AG09319 (cell line): ENCODE data around the gene MARCHF3.
"Not testable (repeated sequence)": the region's sequence is repeated elsewhere in the genome, so short reads cannot be mapped to it uniquely, and the experiment has no call there.

ENCODE experiments used
- DNase-seq: peaks from one replicate; pipeline ENCODE4 v3.0.0-alpha.2; 2010; ENCODE audit warnings: low read depth; ENCODE audit errors: extremely low read depth
- TF ChIP-seq, protein P1 (sequence below): IDR thresholded peaks from 2 replicates; pipeline ENCODE4 v1.5.1; 2011; ENCODE audit warnings: low read depth, mild to moderate bottlenecking, inconsistent platforms, low read length, moderate library complexity

MARCHF3 gene

GRCh38 chr5:126855266-126855665 lies 175.1 kb downstream of the MARCHF3 start:
- no peak for DNase-seq
- TF ChIP-seq, protein P1, sequence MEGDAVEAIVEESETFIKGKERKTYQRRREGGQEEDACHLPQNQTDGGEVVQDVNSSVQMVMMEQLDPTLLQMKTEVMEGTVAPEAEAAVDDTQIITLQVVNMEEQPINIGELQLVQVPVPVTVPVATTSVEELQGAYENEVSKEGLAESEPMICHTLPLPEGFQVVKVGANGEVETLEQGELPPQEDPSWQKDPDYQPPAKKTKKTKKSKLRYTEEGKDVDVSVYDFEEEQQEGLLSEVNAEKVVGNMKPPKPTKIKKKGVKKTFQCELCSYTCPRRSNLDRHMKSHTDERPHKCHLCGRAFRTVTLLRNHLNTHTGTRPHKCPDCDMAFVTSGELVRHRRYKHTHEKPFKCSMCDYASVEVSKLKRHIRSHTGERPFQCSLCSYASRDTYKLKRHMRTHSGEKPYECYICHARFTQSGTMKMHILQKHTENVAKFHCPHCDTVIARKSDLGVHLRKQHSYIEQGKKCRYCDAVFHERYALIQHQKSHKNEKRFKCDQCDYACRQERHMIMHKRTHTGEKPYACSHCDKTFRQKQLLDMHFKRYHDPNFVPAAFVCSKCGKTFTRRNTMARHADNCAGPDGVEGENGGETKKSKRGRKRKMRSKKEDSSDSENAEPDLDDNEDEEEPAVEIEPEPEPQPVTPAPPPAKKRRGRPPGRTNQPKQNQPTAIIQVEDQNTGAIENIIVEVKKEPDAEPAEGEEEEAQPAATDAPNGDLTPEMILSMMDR, result no peak

DNA sequence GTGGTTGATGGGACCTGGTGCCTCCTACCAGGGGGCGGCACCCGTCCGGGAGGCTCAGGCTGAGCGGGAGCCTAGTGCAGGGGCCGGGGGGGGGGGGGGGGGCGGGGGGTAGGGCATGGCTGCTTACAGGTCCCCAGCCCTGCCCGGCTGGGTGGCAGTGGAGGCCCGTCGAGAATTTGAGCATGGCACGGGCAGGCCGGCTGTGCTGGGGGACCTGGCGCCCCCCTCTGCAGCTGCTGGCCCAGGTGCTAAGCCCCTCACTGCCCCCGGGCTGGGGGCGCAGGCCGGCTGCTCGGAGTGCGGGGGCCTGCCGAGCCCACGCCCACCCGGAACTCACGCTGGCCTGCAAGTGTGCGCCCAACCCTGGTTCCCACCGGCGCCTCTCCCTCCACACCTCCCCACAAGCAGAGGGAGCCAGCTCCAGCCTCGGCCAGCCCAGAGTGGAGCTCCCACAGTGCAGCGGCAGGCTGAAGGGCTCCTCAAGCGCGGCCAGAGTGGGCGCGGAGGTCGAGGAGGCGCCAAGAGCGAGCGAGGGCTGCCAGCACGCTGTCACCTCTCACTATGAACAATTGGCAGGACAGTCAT lies 175.7 kb downstream of the MARCHF3 start:
- DNase-seq, result no peak
- TF ChIP-seq, protein P1, result no peak

DNA sequence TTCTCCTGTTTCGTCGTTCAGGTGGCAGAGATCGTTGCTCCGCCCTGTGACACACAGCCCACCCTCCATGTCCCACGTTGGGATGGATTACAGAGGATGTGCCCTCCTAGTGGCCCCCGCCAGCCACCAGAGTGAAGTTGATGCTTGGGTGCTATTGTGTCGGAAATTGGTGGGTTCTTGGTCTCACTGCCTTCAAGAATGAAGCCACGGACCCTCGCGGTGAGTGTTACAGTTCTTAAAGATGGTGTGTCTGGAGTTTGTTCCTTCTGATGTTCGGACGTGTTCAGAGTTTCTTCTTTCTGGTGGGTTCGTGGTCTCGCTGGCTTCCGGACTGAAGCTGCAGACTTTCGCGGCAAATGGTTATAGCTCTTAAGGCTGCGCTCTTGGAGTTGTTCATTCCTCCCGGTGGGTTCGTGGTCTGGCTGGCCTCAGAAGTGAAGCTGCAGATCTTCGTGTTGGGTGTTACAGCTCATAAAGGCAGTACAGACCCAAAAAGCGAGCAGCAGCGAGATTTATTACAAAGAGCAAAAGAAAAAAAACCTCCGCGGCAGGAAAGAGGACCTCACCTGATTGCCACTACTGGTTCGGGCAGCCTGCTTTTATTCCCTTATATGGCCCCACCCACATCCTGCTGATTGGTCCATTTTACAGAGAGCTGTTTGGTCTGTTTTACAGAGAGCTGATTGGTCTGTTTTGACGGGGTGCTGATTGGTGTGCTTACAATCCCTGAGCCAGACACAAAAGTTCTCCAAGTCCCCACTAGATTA lies 176.6 kb downstream of the MARCHF3 start:
- not testable (repeated sequence) for DNase-seq

GRCh38 chr5:126852841-126853271 lies 177.5 kb downstream of the MARCHF3 start:
- no peak for DNase-seq
- TF ChIP-seq, protein P1, result no peak

DNA sequence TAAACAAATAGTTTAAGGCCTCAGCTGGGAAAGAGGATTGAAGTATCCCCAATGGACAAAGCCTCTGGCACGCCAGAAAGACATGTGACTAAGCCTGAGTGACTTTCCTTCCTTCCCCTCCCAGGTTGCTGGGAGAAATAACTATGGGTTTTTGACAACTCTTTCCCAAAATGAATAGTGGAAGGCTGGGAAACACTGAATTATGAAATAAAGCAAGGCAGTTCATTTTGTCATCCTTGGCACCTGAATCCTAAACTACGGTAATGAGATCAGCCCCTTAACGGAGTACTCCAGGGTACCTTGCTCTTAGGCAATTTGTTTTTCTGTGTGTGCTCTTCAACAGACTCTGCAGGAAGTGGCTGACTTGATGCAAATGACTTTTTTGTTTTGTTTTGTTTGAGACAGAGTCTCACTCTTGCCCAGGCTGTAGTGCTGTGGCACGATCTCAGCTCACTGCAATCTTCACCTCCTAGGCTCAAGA lies 178.2 kb downstream of the MARCHF3 start:
- TF ChIP-seq, protein P1, result no peak
- no peak for DNase-seq

- TF ChIP-seq, protein P1, result no peak
- no peak for DNase-seq
Measured at GRCh38 chr5:126851501-126852011, 178.8 kb downstream of the MARCHF3 start.

GRCh38 chr5:126849101-126849678 lies 181.2 kb downstream of the MARCHF3 start:
- no peak for DNase-seq
- TF ChIP-seq, protein P1, result no peak
